ENCODE measurements around the gene PTPRO. TPM values are rescaled to one million over a fixed set of nuclear protein-coding genes. Genes with fewer than 3 reads are reported as not detected.

Gene PTPRO
- total RNA-seq, 1 donor from 2014 or later: 3.0 TPM

- Mint-ChIP-seq H3K27me3 (ENCODE audit: low read depth) (peaks cover 2% of the 10 kb centered on the region), H3K27ac (ENCODE audit: unreplicated experiment) (no peak overlapping the region), H3K36me3 (ENCODE audit: low read depth) (no peaks in the 10 kb centered on the region), H3K4me1 (ENCODE audit: low read depth) (no peaks in the 10 kb centered on the region), H3K4me3 (ENCODE audit: unreplicated experiment) (no peak overlapping the region), H3K9me3 (ENCODE audit: low read depth) (no peaks in the 10 kb centered on the region)
- no peak for DNase-seq (ENCODE audit: low spot score)
- TF ChIP-seq CTCF (IDR thresholded peaks at IDR 0.05): no peak
These were observed 42.2 kb downstream of the PTPRO start for GRCh38 chr12:15364221-15365160.

GRCh38 chr12:15368812-15369211 lies 46.5 kb downstream of the PTPRO start:
- peaks cover under 1% of the 10 kb centered on the region for H3K9me3 Mint-ChIP-seq (ENCODE audit: low read depth)
- H3K36me3 Mint-ChIP-seq (ENCODE audit: low read depth): no peaks in the 10 kb centered on the region
- peaks cover 4% of the 10 kb centered on the region for H3K27me3 Mint-ChIP-seq (ENCODE audit: low read depth)
- DNase-seq (ENCODE audit: low spot score): no peak
- H3K4me3 Mint-ChIP-seq (ENCODE audit: unreplicated experiment): no peak overlapping the region
- no peak for TF ChIP-seq CTCF (IDR thresholded peaks at IDR 0.05)
- no peak overlapping the region for H3K27ac Mint-ChIP-seq (ENCODE audit: unreplicated experiment)
- no peaks in the 10 kb centered on the region for H3K4me1 Mint-ChIP-seq (ENCODE audit: low read depth)

- no peaks in the 10 kb centered on the region for H3K4me1 Mint-ChIP-seq (ENCODE audit: low read depth)
- no peak overlapping the region for H3K27ac Mint-ChIP-seq (ENCODE audit: unreplicated experiment)
- DNase-seq (ENCODE audit: low spot score): no peak
- H3K36me3 Mint-ChIP-seq (ENCODE audit: low read depth): peaks cover 5% of the 10 kb centered on the region
- peaks cover 13% of the 10 kb centered on the region for H3K9me3 Mint-ChIP-seq (ENCODE audit: low read depth)
- no peak for TF ChIP-seq CTCF (IDR thresholded peaks at IDR 0.05)
- no peak overlapping the region for H3K4me3 Mint-ChIP-seq (ENCODE audit: unreplicated experiment)
- H3K27me3 Mint-ChIP-seq (ENCODE audit: low read depth): peaks cover 2% of the 10 kb centered on the region
These were observed 50.0 kb downstream of the PTPRO start for GRCh38 chr12:15372352-15372751.

GRCh38 chr12:15387772-15388171 lies 65.5 kb downstream of the PTPRO start:
- Mint-ChIP-seq H3K27ac (ENCODE audit: unreplicated experiment) (no peak overlapping the region), H3K4me1 (ENCODE audit: low read depth) (no peaks in the 10 kb centered on the region), H3K27me3 (ENCODE audit: low read depth) (peaks cover 8% of the 10 kb centered on the region), H3K36me3 (ENCODE audit: low read depth) (no peaks in the 10 kb centered on the region), H3K4me3 (ENCODE audit: unreplicated experiment) (no peak overlapping the region), H3K9me3 (ENCODE audit: low read depth) (no peaks in the 10 kb centered on the region)
- TF ChIP-seq CTCF (IDR thresholded peaks at IDR 0.05): no peak
- DNase-seq (ENCODE audit: low spot score): no peak

GRCh38 chr12:15389561-15389960 lies 67.3 kb downstream of the PTPRO start:
- Mint-ChIP-seq H3K4me3 (ENCODE audit: unreplicated experiment) (no peak overlapping the region), H3K9me3 (ENCODE audit: low read depth) (no peaks in the 10 kb centered on the region), H3K4me1 (ENCODE audit: low read depth) (no peaks in the 10 kb centered on the region), H3K36me3 (ENCODE audit: low read depth) (no peaks in the 10 kb centered on the region), H3K27ac (ENCODE audit: unreplicated experiment) (no peak overlapping the region), H3K27me3 (ENCODE audit: low read depth) (peaks cover 7% of the 10 kb centered on the region)
- DNase-seq (ENCODE audit: low spot score): no peak
- TF ChIP-seq CTCF (IDR thresholded peaks at IDR 0.05): no peak
